GM21390 (cell line): ENCODE data around the gene RAD9A.

Experiments used
- ATAC-seq: cut with Tn5 transposase; IDR thresholded peaks from one replicate; pipeline ENCODE4 v1.9.1; 2021; ENCODE audit not compliant: unreplicated experiment

The RAD9A gene

DNA sequence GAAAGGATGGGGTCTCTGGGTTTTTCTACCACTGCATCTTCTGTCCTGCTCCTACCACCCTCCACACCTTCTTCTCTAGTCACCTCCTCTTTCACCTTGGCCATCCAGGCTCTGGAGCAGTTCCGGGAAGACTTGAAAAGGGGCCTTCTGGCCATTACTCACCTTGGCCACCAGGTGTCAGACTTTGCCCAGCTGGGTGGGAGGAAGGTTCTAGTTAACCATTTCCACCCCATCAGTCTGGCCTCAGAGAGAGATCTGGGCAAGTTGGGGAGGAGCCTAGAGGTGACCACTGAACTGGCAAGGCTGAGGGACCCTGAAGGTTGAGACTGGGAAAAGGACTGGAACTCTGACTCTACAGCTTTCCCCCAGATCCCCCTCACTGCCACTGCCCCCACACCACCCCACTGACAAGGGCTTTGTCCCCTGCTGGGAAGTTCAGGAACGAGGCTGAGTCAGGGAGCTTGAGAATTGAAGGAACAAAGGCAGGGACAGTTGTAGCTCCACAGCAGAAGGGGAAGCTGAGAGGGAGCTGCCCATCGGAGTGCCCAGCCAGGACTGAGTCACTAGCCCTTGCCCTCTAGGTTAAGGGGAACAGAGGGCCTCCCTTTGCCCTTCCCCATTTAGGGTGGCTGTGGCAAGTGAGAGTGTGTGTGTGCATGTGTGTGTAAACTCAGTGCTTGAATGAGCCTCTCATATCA is 34.8 kb upstream of the RAD9A start:
- ATAC-seq: no peak

- no peak for ATAC-seq
Measured at GRCh38 chr11:67357831-67358670, 33.7 kb upstream of the RAD9A start.

DNA sequence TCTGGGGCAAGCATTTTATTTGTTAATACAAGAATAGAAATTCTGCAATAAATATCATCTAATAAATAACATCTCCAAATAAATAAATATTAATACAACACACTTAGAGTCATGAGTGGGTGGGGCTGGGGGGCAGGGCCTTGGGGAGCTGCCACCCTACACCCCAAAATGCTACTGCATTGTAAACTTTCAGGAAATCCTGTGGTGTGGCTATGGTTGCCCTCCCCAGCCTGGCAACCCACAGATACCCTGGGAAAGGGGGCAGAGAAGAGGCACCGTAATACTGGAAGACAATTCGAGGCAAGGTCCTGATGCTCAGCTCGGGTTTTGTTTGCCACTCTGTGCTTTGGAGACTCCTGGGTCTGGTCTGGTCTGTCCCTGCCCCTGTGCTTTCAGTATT is 27.6 kb upstream of the RAD9A start:
- no peak for ATAC-seq

GRCh38 chr11:67364783-67365722 is 26.7 kb upstream of the RAD9A start:
- no peak for ATAC-seq

- ATAC-seq: no peak
Measured at GRCh38 chr11:67365736-67366444, 25.9 kb upstream of the RAD9A start.

- no peak for ATAC-seq
Measured at GRCh38 chr11:67366546-67366945, 25.2 kb upstream of the RAD9A start.

DNA sequence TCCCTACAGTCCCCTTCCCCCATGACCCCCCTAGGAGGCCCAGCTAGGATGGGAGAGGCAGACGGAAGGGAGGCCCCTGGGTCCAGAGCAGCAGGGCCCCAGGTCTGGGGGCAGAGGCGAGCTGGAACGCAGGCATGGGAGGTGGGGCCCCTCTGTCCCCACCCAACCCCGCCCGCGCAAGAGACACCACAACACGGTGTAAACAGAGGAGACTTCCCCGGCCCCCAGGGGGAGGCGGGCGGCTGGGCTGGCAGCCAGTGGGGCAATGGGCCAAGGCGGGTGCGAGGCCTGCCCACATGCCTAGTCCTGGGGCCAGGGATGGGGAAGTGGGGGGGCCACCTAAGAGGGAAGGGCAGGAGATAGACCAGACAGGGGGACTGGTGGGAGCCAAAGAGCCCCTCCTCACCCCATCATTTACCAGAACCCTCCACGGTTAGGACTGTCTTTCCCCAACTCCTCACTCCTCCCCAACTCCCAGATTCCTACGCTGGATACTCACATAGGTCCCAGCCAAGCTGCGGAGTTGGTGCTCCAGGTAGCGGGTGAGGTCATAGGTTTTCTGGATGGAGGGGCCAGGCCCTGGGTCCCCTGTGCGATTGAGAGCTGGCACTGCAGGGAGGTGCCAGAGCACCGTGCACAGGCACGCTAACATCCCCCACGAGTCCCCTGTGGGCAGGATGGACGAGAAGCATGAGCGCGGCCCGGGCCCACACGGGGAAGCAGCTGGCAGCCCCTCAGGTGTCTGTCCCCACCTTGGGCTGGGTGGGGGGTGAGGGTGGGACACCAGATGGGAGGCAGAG is 24.6 kb upstream of the RAD9A start:
- ATAC-seq: no peak

DNA sequence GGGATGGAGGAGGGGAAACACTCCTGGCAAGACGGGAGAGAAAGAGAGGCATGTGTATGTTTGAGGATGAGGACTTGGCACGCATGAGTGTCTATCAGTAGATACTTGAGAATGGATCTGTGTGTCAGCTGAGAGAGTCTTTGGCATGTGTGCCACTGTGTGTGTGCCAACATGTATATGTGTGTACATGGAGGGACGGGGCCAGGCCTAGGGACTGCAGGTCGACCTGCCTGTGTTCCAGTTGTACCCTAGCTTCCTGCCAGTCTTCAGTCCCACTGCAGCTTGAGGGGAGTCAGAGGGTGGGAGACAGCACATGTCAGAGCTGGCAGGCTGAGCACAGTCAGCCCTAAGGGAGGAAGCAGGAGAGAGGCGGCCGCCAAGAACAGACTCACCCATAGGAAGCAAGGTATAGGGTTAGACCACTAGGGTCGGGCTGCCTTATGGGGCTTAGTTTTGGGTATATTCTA is 24.0 kb upstream of the RAD9A start:
- no peak for ATAC-seq

DNA sequence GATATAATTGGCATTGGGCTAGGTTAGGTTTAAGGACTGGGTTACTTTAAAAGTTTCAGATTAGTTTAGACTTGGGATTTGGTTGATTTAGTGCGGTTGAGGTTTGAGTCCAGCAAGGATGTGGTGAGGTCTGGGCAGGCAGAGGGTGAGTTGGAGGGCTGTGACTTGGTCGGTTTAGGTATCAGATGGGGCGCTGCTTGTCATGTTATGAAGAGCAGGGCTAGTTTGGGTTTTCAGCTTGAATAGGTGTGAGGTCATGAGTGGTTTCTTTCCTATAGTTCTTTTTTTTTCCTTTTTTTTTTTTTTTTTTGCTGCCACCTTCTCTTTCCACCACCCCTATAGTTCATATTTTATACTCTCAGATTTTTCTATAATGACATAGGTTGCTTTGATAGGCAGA is 23.2 kb upstream of the RAD9A start:
- no peak for ATAC-seq

DNA sequence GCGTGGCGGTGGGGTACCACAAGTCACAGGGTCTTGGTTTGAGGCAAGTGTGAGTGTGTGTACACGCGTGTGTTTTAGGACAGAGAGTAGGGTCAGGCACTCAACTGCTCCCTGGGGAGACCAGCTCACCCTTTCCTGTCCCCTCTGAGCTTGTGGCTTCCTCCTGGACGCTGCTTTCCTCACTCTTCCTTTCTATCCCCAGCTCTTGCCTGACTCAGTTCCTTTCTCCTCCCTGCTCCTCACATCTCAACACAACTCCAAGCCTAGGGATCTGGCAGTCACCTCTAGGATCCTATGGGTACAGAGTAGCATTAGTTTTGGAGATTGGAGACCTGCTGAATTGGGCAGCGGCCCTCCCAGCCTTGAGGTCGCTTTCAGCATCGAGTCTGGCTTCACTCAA is 22.5 kb upstream of the RAD9A start:
- ATAC-seq: no peak

- no peak for ATAC-seq
Measured at GRCh38 chr11:67369801-67370284, 21.9 kb upstream of the RAD9A start.

DNA sequence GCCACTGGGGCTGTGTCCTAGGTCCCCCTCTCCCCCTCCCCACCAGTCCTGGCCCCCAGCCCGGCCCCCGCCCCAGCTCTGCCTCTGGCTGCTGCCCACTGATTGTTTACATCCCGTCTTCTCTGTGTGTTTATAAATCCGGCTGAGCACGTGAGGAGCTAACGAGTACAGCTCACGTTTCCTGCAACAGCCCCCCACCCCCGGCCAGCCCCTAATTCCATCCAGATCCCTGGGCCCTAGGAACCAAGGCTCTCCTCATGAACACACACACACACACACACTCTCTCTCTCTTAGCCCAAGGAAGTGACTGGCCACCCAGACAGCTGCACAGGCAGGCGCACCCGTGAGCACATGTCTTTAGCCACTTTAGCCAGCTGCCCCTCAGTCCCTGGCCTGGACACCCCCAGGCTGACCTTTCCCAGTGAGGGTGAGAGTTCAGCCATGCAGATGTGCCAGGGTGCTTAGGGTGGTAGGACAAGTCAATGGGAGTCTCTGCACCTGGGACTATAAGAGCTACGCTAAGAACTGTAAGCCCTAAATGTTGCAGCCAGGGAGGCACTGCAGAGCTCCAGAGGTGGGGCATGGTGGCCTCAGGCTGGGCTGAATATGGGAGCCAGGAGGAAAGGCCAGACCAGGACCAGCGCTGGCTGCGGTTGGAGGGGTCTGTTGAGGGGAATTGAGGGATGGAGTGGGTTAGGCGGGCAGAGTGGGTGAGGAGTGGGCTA is 21.3 kb upstream of the RAD9A start:
- no peak for ATAC-seq

DNA sequence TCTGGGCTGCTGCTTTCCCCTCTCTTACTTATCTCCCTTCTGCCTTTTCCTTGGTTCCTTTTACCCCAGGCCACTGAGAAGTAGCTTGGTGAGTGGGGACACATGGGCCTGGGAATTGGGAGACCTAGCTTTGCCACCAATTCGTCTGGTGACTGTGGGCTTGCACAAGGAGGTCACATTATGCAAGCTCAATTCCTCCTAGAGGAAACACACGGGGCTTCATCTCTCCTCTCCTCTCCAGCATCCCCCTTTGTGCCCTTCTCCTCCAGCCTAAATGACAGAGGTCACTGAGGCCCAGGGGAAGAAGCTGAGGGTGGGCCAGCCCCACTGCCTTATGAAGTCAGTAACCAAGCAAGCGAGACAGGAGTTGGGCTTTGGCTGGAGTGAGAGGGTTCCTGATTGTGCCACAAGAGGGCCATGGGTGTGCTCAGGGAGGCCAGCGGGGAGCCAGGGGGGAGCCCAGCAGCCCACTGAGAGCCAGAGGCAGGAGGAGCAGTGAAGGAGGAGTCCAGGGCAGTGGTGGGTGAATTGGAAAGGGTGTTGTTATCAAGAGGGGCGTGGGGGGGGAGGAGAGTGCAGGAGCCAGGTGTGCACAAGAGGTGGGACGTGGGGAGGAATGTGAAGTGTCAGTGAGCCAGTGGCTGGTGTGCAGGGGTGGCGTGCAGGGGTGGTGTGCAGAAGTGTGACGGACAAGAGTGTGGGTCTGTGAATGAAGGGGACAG is 20.4 kb upstream of the RAD9A start:
- no peak for ATAC-seq

GRCh38 chr11:67371911-67372320 is 19.9 kb upstream of the RAD9A start:
- ATAC-seq: no peak

DNA sequence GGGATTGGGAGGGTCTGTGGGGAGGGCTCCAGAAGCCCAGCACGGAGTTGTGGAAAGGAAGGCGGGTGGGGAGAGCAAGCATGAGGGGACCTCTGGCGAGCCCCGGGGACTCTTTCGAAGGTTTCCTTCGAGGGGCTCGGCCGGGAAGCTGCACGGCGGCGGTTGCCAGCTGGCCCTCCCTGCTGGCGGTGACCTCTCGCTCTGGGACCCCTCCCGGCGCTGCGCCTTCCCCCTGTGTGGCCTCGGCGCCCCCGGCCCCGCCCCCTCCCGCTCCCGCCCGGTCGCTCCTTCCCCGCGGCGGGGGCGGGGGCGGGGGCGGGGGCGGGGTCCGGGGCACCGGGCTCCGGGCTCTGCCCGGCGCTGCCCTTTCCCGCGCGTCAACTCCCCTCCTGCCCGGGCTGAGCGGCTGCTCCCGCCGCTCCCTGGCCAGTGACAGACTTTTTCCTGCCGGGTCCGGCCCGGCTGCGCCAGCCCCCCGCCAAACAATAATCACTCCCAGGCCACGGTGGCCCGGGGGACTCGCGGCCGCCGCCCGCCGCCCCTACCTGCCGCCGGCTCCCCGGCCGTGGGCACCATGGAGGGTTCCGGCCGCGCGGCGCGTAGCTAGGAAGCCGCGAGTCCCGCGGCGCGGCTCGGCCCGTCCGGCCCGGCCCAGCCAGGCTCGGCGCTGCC is 19.3 kb upstream of the RAD9A start:
- no peak for ATAC-seq

DNA sequence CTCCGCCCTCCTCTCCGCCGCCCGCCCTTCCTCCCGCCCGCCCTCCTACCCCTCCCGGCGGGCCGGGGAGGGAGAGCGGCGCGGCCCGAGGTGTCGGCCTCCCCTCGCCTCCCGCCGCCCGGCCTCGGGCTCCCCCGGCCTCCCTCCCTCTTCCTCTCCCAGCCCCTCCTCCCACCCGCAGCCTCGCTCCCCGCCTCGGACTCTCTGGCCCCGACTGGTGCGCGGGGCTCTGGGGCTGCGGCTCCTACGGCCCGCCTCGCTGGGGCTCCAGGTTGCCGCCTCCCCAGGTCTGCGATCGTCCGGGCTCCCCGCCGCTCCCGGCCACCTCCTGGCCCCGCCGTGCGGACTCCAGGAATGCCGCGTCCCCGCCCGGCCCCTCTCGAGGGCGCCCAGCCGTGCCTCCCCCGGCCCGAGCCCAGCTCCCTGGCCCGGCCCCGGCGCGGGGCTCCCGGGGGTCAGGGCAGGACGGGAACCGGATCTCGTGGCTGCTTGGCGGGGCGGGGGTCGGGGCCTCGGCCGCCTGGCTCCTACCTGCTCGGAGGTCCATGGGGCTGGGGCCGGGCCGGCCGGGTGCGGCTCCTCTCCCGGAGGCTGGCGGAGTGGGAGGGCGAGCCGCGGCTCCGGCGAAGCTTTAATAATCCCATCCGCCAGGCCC is 18.7 kb upstream of the RAD9A start, which contains the start of gene CLCF1:
TSS of gene CLCF1 (minus strand) at position 606 of the 655 bp plus-strand sequence. CDS start at position 547, 59 bp downstream.
- ATAC-seq: no peak
